NCI-H526 treated with DMSO at 0.1 percent for 48 hours (cell line): ENCODE measurements around the gene MGRN1.

Experiments used
- DNase-seq: peaks from one replicate; lab custom pipeline; 2025; lab: John Stamatoyannopoulos, UW

The MGRN1 gene

GRCh38 chr16:4654011-4654963 lies 29.7 kb downstream of the MGRN1 start:
- no peak for DNase-seq

DNA sequence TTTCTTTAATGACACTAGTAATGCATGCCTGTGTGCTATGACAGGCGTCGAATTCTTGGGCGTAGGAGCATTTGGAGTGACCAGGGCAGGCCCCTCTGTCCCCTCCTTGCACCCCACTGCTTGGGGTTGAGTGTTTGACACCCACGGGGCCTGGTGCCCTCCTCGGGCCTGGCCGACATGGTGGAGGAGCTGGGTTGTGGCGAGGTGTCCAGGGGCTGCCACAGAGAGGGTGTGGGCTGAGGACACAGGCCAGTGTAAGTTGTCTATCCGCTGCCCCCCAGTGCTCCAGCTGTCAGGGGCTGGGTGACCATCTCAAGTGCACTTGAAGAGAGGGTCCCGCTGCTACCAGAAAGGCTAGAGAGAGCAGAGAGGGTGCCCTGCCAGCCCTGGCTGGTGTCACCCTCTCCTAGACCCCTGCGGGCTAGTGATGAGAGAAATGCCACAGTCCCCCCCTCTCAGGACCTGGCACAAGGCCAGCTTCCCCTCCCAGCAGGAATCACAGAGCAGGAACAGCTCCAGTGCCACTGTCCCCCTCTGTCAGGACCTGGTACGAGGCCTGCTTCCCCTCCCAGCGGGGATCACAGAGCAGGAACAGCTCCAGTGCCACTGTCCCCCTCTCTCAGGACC lies 30.5 kb downstream of the MGRN1 start:
- DNase-seq: no peak

DNA sequence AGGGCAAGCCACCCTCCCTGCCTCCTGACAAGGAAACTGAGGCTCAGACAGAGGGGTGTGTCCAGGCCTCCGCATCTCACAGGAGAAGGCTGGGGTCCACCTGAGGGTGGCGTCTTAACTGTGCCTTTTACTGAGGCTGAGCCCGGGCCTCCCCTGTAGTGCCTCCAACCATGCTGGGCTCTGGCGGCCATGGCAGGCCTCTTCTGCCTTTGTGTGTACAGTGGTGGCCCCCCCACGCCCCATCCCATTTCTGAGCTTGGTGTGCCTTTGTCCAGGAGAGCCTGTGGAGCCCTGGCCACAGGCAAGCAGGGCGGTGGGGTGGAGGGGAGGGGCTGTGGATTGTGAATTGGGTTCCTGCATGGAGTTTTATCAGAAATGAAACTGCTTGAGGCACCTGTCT lies 31.2 kb downstream of the MGRN1 start:
- no peak for DNase-seq

DNA sequence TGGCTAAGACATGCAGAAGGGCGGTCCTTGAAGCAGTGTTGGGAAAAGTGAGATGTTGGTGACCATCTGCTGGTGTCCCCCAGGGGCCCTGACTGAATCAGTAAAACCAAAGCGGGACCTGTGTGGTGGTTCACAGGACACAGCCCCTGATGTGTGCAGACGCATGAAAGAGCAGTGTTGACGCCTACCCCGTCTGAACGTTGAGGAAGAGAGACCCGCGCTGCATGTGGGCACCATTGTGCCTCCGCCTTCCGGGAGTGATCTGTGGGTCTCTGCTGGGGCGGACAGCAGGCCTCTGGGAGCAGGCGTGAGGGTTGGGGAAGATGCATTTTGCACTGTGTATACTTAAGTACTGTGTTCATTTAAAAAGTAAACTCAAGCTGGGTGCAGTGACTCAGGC lies 31.6 kb downstream of the MGRN1 start:
- no peak for DNase-seq

DNA sequence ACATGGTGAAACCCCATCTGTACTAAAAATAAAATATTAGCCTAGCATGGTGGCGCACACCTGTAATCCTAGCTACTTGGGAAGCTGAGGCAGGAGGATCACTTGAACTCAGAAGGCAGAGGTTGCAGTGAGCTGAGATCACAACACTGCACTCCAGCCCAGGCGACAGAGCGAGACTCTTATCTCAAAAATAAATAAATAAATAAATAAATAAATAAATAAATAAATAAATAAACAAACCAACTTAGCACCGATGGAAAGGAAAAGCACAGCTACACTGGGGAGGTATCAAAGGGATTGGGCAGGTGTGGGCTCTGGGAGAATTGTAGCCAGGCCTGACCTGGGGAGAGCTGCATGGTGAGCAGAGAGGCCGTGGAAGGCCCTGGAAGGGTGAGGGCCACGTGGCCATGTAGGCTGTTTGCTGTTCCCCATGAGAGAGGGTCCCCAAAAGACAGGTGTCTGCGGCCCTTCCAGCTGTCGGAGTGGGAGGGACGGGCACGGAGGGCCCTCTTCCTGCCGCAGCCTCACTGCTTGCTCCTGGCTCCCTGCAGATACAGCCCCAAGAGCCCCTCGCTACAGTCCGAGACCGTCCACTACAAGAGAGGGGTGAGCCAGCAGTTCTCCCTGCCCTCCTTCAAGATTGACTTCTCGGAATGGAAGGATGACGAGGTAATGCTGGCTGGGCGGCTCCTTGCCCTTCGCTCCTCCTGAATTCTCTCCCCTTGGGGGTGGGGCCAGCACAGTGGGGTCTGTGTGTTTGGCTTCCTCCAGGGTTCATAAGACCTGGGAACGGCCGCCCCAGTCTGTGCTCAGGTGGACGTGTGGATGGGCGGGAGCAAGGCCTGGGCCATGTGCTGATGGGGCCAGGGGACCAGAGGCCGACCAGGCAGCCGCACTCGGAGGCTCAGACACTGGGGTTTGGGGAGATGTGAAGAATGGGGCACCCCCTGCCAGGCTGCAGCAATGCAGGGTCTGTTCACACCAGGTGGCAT lies 32.4 kb downstream of the MGRN1 start:
- no peak for DNase-seq

DNA sequence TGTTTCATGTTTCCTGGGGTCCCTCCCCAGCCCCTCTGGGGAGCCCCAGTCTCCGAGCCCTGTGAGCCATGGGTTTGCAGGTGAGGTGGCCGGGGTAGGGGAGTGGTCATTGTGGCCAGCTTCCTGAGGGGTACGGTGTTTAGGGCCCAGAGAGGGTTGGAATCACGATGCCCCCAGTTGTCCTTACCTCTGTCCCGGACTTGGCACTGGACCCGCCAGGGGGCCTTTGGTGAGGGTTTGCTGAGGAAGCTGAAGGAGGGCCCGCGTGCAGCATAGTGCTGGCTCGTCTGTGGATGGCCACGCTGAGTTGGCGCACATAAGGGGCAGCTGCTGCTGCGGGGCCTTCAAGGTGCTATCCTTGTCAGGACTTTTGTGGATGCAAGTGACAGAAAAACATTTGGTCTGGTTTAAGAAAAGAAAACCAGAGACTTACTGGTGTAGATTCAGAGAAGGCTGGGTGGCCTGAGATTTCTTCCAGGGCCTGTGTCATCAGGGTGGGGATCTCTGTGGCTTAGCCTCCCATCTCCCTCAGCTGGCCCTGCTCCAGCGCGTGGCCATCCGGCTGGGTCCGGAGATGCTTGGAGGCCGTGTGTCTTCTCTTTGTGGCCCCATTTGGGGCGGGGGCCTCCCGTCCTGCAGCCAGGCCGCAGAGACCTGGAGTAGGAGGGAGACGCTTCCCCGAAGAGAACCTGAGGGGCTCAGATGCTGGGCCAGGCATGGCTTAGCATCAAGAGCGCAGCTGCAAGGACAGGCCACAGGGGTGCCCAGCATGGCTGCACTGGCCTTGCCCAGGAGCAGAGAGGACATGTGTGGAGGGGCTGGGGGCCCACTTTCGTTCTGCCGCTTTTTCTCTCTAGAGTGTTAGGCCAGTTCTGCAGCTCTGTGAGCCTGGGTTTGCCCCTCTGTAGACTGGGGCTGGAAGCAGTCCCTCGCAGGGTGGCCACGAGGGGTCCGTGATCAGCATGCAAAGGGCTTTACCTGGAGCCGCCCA lies 35.0 kb downstream of the MGRN1 start:
- no peak for DNase-seq

- no peak for DNase-seq
These were observed 35.9 kb downstream of the MGRN1 start for GRCh38 chr16:4660454-4661007.

DNA sequence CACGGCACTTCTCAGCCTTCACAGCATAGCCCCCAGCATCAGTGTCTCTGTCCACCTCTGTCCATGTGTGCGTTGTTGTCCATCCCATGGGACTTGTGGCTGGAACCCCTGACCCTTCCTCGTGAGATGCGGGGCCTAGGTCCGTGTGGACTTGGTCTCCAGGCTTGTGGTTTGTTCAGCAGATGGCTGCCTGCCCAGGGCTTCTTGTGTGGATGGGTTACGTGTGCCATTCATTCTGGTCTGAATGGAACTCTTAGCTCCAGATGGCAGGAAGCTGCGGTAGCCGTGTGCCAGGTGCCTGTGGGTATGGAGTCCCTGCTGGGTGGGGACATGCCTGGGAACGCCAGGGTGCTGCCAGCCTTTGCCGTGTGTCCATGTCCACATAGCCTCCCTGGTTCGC lies 37.0 kb downstream of the MGRN1 start:
- no peak for DNase-seq

DNA sequence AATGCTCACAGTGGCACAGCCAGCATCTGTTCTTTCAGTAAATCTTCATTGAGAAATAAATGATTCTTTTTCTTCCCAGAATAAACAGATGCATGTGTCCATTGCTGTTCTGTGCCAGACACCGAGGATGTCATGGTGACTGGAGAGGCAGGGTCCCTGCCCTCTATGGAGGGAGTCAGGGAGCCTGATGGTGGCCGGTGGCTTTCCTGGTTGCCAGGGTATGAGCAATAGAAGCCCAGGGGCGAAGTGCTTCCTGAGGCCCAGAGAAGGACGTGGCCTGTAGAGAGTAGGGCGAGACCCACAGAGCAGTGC lies 38.8 kb downstream of the MGRN1 start:
- no peak for DNase-seq

DNA sequence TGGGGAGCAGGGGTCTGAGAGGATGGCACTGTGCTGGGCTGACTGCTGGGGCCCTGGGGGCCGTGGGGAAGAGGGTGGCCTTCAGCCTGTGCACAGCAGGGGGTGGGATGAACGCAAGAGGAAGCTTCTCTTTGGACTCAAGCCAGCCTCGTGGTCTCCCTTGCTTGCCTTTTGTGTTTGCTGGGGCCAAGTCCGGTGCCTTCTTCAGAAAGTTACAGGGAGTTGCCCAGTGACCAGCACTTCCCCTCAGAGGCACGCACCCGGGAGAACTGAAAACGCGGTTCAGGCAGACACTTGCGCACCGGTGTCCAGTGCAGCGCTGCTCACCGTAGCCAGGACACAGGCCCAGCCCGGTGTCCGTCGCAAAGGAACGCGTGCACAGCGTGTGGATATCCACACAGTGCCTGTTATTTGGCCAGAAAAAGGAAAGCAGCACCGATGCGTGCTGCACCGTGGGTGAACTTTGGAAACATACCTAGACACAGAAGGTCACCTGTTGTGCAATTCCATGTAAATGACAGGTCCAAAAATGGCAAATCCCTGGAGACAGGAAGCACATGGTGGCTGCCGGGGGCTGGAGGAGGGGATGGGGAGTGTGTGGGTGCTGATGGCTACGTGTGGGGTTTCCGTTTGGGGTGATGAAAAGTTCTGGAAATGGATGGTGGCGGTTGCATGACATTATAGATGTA lies 39.3 kb downstream of the MGRN1 start:
- DNase-seq: no peak

DNA sequence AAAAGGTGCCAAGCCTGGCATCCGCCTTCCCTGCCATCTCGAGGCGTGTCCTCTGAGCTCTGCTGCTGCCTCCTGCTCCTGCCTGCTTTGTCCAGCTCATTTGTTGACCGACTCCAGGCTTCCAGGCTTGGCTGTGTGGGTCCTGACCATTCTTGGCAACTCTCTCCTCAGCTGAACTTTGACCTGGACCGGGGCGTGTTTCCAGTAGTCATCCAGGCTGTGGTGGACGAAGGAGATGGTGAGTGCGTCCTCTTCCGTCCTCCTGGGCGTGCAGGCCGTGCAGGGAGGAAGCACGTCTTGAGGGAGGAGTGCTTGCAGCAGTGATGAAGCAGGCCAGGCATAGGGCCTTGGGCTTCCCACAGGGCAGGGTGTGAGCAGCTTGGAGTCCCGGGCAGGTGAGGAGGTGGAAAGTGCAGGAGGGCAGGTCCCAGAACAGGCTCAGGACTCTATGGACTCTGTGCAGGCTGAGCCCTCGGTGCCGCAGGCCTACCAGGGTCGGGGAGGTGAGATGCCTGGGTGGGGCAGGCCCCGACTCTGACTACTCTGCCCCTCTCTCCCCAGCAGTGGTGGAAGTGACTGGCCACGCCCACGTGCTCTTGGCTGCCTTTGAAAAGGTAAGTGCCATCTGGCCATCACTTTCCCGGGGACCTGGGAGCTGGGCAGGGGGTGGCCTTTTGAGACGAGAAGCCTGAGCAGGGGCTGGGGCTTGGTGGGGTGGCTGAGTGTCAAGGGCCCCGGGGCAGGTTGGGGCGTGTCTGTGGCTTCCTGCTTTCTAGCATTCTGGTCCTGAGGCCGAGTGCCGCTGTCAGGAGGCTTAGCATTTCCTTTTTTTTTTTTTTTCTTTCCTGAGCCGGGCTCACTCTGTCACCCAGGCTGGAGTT lies 40.2 kb downstream of the MGRN1 start:
- DNase-seq: no peak

- DNase-seq: no peak
These were observed 42.0 kb downstream of the MGRN1 start for GRCh38 chr16:4666537-4667202.

- no peak for DNase-seq
These were observed 42.8 kb downstream of the MGRN1 start for GRCh38 chr16:4667203-4667963.

DNA sequence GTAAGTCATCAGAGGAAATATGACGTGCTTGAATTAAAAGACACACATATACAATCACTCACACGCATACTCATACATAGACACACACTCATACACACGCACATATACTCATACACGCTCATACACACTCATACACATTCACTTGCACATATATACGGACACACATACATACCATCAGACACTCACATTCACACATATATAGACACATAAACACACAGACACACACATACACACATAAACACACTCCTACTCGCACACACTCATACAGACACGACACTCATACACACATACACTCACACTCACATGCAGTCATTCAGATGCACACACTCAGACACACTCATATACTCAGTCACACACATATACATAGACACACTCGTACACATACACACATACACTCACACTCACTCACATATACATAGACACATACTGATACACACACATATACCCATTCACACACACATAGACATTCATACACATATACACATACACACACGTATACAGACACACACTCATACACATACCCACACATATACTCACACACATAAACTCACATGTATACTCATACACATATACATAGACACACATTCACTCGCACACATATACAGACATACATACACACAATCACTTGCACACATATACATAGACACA lies 43.8 kb downstream of the MGRN1 start:
- no peak for DNase-seq

DNA sequence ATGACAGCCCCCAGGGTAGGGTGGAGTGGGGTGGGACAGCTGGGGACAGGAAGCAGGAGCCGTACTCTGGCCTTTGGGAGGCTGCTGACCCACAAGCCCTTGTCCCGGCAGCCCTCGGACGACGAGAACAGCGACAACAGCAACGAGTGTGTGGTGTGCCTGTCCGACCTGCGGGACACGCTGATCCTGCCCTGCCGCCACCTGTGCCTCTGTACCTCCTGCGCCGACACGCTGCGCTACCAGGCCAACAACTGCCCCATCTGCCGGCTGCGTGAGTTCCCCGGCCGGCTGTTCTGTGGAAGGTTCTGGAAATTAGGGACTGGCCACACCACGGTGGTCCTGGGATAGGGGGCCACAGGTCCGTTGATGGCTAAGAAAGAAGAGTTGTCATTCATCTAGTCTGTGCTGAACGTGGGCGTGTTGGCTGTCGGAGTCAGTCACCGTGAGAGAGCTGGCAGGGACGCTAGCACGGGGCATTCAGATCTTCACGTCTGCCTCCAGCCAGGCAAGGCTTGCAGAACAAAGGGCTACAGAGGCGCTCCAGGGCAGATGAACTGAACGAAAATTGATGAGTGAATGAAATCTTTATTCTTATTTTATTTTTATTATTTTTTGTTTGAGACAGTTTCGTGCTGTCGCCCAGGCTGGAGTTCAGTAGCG lies 48.9 kb downstream of the MGRN1 start:
- DNase-seq: no peak

GRCh38 chr16:4674926-4675530 lies 50.4 kb downstream of the MGRN1 start:
- no peak for DNase-seq
